ENCODE data around the gene ARHGDIA.

DNA sequence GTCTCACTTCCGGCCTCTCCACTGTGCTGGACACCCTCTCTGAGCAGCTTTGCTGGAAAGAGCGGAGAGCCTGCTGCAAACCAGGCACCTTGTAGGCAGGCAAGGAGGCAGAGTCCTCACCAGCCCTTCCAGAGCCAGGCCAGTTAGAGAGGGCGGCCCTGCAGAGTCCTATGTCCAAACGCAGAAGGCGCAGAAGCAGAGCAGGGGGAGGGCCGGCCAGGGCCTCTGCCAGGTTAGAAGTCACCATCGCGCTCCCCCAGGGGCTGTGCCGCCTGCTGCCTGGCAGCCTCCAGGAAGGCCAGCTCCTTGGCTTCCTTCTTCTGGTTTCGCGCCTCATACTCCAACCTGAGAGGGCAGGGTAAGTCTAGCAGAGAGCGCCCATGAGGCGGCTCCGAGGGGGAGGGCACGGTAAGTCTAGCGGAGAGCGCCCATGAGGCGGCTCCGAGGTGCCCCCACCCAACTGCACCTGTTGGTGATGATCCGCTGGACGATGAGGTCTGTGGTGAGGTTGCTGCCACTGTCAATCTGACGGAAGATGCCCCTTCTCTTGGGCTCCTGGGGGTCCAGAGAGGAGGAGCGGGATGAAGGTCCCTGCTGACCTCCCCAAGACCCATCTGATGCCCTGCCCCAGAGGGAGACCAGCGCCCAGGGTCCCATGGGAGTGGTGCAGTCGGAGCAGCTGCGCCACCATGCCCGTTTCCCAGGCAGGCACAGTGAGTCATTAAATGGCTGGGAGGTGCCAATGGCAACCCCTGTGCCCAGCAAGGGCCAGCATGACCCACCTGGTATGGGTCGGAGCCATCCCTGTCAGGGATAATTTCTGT lies 33.7 kb upstream of the ARHGDIA start:
- TF ChIP-seq, protein P1, sequence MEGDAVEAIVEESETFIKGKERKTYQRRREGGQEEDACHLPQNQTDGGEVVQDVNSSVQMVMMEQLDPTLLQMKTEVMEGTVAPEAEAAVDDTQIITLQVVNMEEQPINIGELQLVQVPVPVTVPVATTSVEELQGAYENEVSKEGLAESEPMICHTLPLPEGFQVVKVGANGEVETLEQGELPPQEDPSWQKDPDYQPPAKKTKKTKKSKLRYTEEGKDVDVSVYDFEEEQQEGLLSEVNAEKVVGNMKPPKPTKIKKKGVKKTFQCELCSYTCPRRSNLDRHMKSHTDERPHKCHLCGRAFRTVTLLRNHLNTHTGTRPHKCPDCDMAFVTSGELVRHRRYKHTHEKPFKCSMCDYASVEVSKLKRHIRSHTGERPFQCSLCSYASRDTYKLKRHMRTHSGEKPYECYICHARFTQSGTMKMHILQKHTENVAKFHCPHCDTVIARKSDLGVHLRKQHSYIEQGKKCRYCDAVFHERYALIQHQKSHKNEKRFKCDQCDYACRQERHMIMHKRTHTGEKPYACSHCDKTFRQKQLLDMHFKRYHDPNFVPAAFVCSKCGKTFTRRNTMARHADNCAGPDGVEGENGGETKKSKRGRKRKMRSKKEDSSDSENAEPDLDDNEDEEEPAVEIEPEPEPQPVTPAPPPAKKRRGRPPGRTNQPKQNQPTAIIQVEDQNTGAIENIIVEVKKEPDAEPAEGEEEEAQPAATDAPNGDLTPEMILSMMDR (IDR thresholded peaks at IDR 0.05; ENCODE audit: poor library complexity, severe bottlenecking) = no peak
- TF ChIP-seq EZH2 (IDR thresholded peaks at IDR 0.05; ENCODE audit: borderline replicate concordance, insufficient read depth, low read length, poor library complexity, severe bottlenecking) (no peak), MXI1 (conservative IDR thresholded peaks at IDR 0.05; ENCODE audit: poor library complexity, severe bottlenecking) (no peak), EP300 (conservative IDR thresholded peaks at IDR 0.05; ENCODE audit: poor library complexity, severe bottlenecking) (no peak), RAD21 (conservative IDR thresholded peaks at IDR 0.05) (no peak), TAF1 (IDR thresholded peaks at IDR 0.05; ENCODE audit: low read depth) (no peak), POLR2AphosphoS5 (IDR thresholded peaks at IDR 0.05) (no peak)
- TF ChIP-seq, protein P2, sequence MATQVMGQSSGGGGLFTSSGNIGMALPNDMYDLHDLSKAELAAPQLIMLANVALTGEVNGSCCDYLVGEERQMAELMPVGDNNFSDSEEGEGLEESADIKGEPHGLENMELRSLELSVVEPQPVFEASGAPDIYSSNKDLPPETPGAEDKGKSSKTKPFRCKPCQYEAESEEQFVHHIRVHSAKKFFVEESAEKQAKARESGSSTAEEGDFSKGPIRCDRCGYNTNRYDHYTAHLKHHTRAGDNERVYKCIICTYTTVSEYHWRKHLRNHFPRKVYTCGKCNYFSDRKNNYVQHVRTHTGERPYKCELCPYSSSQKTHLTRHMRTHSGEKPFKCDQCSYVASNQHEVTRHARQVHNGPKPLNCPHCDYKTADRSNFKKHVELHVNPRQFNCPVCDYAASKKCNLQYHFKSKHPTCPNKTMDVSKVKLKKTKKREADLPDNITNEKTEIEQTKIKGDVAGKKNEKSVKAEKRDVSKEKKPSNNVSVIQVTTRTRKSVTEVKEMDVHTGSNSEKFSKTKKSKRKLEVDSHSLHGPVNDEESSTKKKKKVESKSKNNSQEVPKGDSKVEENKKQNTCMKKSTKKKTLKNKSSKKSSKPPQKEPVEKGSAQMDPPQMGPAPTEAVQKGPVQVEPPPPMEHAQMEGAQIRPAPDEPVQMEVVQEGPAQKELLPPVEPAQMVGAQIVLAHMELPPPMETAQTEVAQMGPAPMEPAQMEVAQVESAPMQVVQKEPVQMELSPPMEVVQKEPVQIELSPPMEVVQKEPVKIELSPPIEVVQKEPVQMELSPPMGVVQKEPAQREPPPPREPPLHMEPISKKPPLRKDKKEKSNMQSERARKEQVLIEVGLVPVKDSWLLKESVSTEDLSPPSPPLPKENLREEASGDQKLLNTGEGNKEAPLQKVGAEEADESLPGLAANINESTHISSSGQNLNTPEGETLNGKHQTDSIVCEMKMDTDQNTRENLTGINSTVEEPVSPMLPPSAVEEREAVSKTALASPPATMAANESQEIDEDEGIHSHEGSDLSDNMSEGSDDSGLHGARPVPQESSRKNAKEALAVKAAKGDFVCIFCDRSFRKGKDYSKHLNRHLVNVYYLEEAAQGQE (IDR thresholded peaks at IDR 0.05; ENCODE audit: borderline replicate concordance) = no peak
